D721Med (cell line): ENCODE results near the gene FOXN1.

ENCODE experiments used
- DNase-seq: peaks from one replicate; pipeline ENCODE4 v3.0.0; 2011; ENCODE audit warnings: low spot score; ENCODE audit not compliant: insufficient read length
- FAIRE-seq: peaks from 2 replicates; lab custom pipeline; 2011; peaks lifted over from hg19 to GRCh38; lab: Jason Lieb, UNC
- CTCF ChIP-seq: IDR thresholded peaks from 2 replicates; pipeline ENCODE4 v1.5.1; 2012; ENCODE audit warnings: mild to moderate bottlenecking, control low read depth; ENCODE audit not compliant: insufficient read depth; ENCODE audit errors: missing control alignments

The FOXN1 gene

GRCh38 chr17:28580959-28581358, 74.8 kb downstream of the FOXN1 start:
- TF ChIP-seq CTCF = no peak
- FAIRE-seq (no peak), DNase-seq (no peak)

- DNase-seq (no peak), FAIRE-seq (no peak)
- TF ChIP-seq CTCF = no peak
Measured at GRCh38 chr17:28582513-28582912, 76.4 kb downstream of the FOXN1 start.

GRCh38 chr17:28584434-28584833, 78.3 kb downstream of the FOXN1 start:
- no peak for TF ChIP-seq CTCF

GRCh38 chr17:28585851-28586250, 79.7 kb downstream of the FOXN1 start:
- no peak for TF ChIP-seq CTCF
- FAIRE-seq (no peak), DNase-seq (no peak)

More at GRCh38 chr17:28584434-28584833, 78.3 kb downstream of the FOXN1 start:
- no peak for DNase-seq
- FAIRE-seq = no peak
